Parathyroid adenoma (tissue), 2 donors: ENCODE data around the gene WRAP73.
A peak's percentile ranks its signal among the peaks of the same experiment; 100 is the strongest.

Experiments
- H2AFZ ChIP-seq: fragments of 300-600 bp; sonication (generic); one replicate; pipeline ENCODE4 v1.7.0; 2017; ENCODE audit warnings: antibody characterized with exemption, mild to moderate bottlenecking
- H3K27ac ChIP-seq: fragments of 300-600 bp; sonication (generic); one replicate; pipeline ENCODE4 v1.7.0; 2017
- H3K27me3 ChIP-seq: fragments of 300-600 bp; sonication (generic); one replicate; pipeline ENCODE4 v1.7.0; 2017; ENCODE audit warnings: low read length; ENCODE audit not compliant: control insufficient read depth, insufficient read depth
- H3K36me3 ChIP-seq: fragments of 300-600 bp; sonication (generic); one replicate; pipeline ENCODE4 v1.7.0; 2017; ENCODE audit warnings: low read length; ENCODE audit not compliant: control insufficient read depth, insufficient read depth
- H3K4me1 ChIP-seq: fragments of 300-600 bp; sonication (generic); one replicate; pipeline ENCODE4 v1.7.0; 2017; ENCODE audit warnings: control low read depth
- H3K4me2 ChIP-seq: fragments of 300-600 bp; sonication (generic); one replicate; pipeline ENCODE4 v1.7.0; 2017; ENCODE audit warnings: low read length
- H3K4me3 ChIP-seq: fragments of 300-600 bp; sonication (generic); one replicate; pipeline ENCODE4 v1.7.0; 2017; ENCODE audit warnings: low read depth, low read length
- H3K79me2 ChIP-seq: fragments of 300-600 bp; sonication (generic); one replicate; pipeline ENCODE4 v1.7.0; 2017; ENCODE audit warnings: control low read depth
- H3K9ac ChIP-seq: fragments of 300-600 bp; sonication (generic); one replicate; pipeline ENCODE4 v1.7.0; 2017; ENCODE audit warnings: mild to moderate bottlenecking
- H3K9me3 ChIP-seq: fragments of 300-600 bp; sonication (generic); one replicate; pipeline ENCODE4 v1.7.0; 2017; ENCODE audit warnings: low read length; ENCODE audit not compliant: control insufficient read depth
- TF ChIP-seq, protein P1 (sequence below): fragments of 300-600 bp; sonication (generic); IDR thresholded peaks from one replicate; pipeline ENCODE4 v1.7.0; 2017; ENCODE audit warnings: antibody characterized with exemption, mild to moderate bottlenecking
- donor health status: primary hyperparathyroidism.

WRAP73 gene

DNA sequence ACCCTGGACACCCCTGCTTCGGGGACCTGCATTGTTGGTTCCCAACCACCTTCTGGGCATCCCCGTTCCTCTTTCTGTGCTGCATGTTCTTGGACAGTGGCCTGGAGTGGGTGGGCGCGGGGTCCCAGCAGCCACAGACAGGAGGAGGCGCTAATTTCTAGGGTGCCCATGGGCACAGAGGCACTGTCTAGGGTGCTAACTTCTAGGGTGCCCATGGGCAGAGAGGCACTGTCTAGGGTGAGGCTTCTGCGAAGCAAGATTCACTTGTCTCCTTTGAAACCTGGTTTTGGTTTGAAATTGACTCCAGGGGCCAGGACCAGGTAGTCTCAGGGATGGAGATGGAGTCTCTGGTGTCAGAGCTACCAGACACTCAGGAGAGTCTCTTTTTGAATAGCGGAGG lies 37.8 kb downstream of the WRAP73 start:
- no peaks in the 10 kb centered on the region for H3K4me1 ChIP-seq
- H3K36me3 ChIP-seq = no peaks in the 10 kb centered on the region
- no peaks in the 10 kb centered on the region for H3K9me3 ChIP-seq
- no peak overlapping the region for H3K27ac ChIP-seq
- no peak overlapping the region for H3K4me2 ChIP-seq
- H3K4me3 ChIP-seq = no peak overlapping the region
- H3K27me3 ChIP-seq = no peaks in the 10 kb centered on the region
- TF ChIP-seq, protein P1, sequence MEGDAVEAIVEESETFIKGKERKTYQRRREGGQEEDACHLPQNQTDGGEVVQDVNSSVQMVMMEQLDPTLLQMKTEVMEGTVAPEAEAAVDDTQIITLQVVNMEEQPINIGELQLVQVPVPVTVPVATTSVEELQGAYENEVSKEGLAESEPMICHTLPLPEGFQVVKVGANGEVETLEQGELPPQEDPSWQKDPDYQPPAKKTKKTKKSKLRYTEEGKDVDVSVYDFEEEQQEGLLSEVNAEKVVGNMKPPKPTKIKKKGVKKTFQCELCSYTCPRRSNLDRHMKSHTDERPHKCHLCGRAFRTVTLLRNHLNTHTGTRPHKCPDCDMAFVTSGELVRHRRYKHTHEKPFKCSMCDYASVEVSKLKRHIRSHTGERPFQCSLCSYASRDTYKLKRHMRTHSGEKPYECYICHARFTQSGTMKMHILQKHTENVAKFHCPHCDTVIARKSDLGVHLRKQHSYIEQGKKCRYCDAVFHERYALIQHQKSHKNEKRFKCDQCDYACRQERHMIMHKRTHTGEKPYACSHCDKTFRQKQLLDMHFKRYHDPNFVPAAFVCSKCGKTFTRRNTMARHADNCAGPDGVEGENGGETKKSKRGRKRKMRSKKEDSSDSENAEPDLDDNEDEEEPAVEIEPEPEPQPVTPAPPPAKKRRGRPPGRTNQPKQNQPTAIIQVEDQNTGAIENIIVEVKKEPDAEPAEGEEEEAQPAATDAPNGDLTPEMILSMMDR = no peak
- no peak overlapping the region for H3K9ac ChIP-seq
- H3K79me2 ChIP-seq = no peaks in the 10 kb centered on the region
- H2AFZ ChIP-seq = no peak overlapping the region

DNA sequence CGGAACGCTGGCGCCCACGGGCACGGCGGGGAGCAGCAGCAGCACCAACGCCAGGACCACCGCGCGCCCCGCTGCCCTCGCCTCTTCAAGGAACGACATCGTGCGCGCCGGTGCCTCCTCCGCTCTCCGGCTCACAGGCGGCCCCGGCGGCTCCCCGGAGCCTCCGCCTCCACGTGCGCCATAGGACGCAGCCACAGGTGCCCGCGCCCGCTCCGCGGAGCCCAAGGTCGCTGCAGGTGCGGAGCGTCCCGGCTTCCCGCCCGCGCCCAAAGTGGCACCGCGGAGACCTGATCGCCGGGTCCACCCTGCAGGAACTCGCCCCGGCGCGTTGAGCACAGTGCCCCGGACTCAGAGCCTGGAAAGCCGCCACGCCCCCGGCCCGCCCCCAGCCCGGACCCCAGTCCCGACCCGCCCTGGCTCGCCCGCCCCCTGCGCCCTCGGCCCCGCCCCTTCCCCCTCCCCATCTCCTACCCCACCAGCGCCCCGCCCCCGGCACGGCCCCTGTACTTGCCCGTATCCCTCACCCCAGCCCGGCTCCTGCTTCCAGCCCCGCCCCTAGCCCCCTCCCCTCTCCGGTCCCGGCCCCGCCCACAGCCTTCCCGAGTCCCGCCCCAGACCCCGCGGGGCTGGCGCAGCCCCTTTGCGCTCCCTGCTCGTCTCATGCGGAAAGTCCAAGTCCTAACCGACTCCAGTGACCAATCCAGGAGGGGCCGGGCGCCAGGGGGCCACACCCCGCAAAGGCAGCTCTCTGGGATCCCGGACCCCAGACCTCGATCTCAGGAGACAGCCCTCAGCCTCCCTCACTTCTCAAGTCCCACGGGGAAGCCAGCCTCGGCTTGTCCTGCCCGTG lies 38.5 kb downstream of the WRAP73 start, which contains the start of gene MEGF6:
Gene MEGF6 (minus strand): TSS at position 339 of the 850 bp plus-strand sequence. CDS start 240 bp downstream, at position 99.
- H3K36me3 ChIP-seq = no peaks in the 10 kb centered on the region
- no peaks in the 10 kb centered on the region for H3K4me1 ChIP-seq
- TF ChIP-seq, protein P1 = no peak
- no peaks in the 10 kb centered on the region for H3K9me3 ChIP-seq
- no peaks in the 10 kb centered on the region for H3K27me3 ChIP-seq
- peak within 1 kb of the TSS; percentile 51 for H3K4me2 ChIP-seq
- no peaks in the 10 kb centered on the region for H3K79me2 ChIP-seq
- no peak within 1 kb of the TSS for H3K27ac ChIP-seq
- H2AFZ ChIP-seq = no peak within 1 kb of the TSS
- no peak within 1 kb of the TSS for H3K4me3 ChIP-seq
- H3K9ac ChIP-seq = no peak within 1 kb of the TSS

DNA sequence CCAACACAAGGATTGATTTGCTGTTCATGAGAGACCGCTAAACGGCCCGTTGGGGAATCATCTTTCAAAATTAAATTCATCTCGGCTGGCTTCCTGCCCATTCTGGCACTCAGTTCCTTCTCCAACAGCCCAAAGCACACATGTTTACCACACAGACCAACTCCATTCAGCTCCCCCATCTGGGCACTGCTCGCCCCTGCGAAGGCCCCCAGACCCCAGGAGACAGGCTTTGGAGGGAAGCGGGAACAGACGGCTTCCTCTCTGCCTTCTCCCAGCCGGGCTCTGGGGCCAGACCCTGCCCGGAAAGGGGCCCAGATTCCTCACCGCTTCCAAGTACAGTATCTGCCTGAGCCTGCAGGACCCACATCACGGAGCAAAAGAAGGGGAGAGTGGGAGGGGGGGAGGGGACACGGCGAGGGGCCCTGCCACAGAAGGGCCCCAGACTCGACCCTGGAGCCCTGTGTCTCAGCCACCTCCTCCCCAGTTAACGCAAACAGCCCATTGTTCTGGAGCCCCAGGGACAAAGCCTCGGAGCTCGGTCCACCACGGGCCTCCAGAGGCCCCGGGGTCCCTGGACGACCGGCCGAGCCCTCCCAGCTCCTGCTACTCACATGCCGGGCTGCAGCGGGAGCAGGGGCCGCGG lies 39.3 kb downstream of the WRAP73 start:
- no peak overlapping the region for H3K4me3 ChIP-seq
- no peaks in the 10 kb centered on the region for H3K27me3 ChIP-seq

DNA sequence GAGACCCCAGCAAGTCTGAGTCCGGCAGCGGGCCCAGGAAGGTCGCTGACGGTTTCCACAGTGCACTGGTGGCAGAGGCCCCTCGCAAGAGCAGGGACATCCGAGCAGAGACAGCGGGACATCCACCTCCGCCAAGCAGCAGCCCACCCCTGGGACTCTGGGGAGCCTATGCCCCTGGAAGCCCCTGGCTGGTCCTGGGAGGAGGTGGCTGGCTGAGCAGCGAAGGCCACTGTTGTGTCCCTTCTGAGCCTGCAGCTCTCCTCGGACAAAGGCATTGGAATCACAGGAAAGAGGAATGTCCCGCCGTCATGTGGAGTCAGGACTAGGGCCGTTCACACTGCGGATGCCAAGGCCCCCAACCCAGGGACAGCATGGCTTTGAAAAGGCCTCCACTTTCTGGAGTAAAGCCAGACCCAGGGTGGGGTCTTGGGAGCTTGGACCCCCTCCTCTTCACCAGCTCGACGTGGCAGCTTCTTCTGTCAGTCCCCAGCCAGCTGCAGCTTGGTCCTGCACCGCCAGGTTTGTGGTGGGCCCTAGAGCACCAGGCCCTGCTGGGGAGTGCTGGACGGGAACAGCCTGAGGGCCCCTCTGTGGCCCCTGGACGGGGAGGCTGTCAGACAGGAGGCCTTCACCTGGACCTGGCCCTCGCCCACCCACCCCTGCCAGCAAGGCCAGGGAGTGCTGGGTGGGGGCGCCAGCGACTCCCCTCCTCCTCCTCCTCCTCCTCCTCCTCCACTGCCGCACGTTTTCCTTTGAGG lies 40.0 kb downstream of the WRAP73 start:
- Histone ChIP-seq H3K4me3 (no peak overlapping the region), H3K36me3 (no peaks in the 10 kb centered on the region), H3K79me2 (no peaks in the 10 kb centered on the region), H2AFZ (no peak overlapping the region), H3K27me3 (no peaks in the 10 kb centered on the region), H3K4me2 (no peak overlapping the region), H3K4me1 (no peaks in the 10 kb centered on the region), H3K9me3 (no peaks in the 10 kb centered on the region), H3K9ac (no peak overlapping the region), H3K27ac (no peak overlapping the region)
- TF ChIP-seq, protein P1 = no peak

More for the DNA sequence above, 39.3 kb downstream of the WRAP73 start:
- TF ChIP-seq, protein P1 = no peak
- H3K79me2 ChIP-seq = no peaks in the 10 kb centered on the region
- H3K9me3 ChIP-seq = no peaks in the 10 kb centered on the region
- no peaks in the 10 kb centered on the region for H3K36me3 ChIP-seq
- no peak overlapping the region for H3K27ac ChIP-seq
- no peak overlapping the region for H2AFZ ChIP-seq
- no peak overlapping the region for H3K9ac ChIP-seq
- peak overlapping the region; percentile 51 for H3K4me2 ChIP-seq
- no peaks in the 10 kb centered on the region for H3K4me1 ChIP-seq
